Measurements from ENCODE around the gene PFDN1.

Gene PFDN1

DNA sequence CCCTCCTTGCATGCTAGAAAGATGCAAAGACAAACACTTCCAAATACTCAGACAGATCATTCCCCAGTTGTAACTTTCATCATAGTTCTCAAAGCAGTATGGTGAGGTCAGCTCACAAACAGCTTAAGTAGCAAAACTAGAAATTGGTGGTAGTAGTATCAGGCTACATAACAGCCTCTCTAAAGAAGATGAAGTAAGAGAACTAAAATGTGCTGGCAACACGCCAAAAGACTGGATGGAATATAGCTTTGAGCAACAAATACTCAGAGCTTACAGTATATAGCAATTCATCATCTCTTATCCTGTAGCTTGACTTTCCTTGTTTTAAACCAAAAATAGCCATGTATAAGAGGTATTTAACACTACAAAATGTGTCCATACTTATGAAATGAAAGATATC lies 7.5 kb downstream of the PFDN1 start:
- peak; percentile 90 for DNase-seq (ENCODE audit: low spot score)

DNA sequence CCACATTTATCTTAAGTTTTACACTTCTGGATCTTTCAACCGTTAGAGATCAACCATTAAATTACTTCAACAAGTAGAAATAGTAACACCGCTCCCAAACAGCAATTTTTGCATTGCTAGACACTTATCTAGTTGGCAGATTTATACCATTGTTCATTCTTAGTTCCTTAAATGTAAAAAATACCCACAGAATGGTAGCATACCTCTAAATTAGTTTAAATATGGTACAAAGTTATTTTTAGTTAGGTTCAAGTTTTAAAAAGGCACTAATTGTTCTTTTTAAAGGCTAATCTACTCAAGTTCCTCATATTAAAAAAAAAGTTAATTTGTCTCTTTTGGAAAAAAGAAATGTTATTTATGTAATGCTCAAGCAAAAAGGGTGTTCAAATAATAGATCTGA lies 8.1 kb downstream of the PFDN1 start:
- DNase-seq (ENCODE audit: low spot score) = no peak

DNA sequence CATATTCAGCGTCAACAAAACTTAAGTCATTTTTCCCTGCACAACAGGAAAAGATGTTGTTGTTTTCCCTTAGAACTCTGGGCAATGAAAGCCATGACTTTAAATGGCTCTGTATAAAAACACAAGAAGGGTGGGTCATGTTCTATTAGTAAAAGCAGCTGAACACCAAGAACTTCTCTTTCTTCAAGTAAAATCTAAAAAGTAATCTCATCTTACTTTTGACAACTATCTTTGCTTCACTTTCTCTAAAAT lies 9.1 kb downstream of the PFDN1 start:
- no peak for DNase-seq (ENCODE audit: low spot score)

DNA sequence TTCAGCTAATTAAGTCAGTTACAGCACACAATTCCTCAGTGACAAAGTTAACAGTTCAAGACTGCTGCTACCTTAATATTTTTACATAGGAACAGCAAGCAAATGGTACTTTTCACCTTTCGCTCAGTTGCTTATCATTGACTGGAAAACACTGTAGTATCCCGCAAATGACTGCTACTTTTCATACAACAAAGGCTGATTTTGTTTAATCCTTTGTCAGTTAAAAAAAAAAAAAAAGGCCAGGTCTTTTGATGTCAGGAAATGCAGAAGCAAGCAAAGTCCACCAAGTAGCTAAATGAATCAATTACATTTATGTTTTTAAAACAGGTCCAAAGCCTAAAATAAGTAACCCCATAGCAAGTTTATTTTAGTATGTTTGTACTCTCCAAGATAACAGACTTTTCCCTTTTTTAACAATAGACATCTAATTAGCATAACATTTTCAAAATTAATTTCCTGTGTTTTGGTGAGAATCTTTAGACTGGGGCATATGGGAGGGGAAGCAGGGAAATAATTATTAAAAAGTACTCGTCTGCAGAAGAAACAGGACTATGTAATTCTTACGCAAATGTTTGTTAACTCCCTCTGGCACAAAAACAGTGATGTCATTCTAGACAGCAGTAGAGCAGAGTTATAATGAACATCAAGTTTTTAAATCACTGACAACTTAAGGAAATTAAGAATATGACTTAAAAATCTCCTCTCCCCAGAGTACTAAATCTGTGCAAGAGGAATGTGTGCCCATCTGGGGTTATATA lies 9.6 kb downstream of the PFDN1 start:
- no peak for DNase-seq (ENCODE audit: low spot score)

DNA sequence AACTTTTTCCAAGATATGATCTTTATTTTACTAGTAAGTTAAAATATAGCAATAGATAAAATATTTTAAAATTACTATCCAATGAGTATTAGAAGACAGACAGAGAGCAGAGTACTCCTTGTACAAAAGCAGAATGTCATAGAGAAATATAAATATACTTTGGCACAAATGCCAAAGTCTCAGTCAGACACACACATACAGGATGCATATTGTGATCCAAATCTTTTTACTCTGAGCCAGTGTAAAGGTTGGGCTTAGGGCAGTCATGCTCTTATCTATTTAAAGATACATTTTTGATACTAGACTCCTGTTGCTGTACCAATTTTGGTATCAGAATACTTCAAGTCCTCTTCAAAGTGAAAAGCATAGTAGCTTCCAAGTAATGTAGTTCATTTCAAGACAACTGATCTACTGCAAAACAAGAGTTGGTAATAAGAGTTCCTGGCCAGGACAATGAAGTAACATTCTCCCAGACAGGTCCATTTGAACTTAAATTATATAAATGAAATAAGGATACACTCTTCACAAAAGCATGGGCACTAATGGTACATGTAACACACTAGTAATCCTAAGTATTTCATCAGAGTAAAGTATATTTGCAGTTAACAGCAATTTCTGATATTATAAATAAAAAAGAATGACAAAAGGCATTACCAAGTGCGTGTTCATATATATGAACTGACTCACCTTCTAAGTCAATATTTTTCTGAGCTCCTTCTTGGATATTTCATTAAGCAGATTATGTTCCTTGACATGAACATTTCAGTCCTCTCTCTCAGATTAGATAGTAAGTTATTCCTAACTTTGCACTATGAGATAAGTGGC lies 10.5 kb downstream of the PFDN1 start:
- no peak for DNase-seq (ENCODE audit: low spot score)

DNA sequence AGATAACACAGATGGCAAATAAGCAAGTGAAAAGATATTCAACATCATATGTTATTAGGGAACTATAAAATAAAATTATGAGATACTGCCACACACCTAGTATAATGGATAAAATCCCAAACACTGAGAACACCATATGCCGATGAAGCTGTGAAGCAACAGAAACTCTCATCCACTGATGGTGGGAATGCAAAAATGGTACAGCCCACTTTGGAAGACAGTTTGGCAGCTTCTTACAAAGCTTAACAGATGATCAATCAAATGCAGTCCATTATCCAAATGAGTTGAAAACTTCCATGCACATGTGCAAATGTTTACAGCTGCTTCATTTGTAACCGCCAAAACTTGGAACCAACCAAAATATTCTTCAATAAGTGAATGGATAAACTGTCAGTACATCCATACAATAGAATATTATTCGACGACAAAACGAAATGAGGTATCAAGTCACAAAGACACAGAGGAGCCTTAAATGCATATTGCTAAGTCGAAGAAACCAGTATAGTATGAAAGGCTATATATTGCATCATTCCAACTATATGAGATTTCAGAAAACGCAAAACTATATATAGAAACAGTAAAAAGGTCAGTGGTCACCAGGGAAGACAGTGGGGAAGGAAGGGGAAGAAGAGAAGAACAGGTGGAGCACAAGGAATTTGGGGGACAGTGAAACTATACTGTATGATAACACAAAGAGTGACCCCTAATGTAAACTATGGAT lies 14.9 kb downstream of the PFDN1 start:
- no peak for DNase-seq (ENCODE audit: low spot score)

DNA sequence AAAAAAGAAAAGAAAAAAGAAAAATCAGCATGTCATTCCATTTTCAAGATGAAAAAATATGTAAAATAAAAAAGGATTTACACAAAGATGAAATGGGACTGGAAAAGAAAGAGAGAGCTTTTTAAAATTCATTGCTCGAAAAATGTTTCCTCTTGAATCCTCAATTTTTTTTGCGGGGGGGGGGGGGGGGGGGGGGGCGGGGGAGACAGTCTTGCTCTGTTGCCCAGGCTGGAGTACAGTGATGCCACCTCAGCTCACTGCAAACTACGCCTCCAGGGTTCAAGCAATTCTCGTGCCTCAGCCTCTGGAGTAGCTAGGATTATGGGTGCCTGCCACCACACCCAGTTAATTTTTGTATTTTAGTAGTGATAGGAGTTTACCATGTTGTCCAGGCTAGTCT lies 16.5 kb downstream of the PFDN1 start:
- DNase-seq (ENCODE audit: low spot score) = no peak

DNA sequence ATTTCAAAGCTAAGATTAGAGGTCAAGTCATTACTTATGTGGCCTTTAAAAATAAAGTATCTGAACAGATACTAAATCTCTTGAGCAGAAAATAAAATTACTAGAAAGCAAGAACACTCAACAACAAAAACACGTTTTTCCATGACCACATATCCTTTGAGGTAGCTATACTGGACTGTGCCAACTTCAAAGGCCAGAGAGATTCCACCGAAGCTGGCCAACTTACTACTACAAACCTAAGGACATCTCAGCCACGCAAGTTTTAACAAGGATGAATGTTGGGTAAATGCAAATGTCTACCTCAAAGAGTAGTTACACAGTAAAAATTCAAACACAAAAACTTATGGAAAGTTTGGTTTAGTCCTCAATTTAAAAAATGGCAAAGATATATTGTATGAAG lies 18.9 kb downstream of the PFDN1 start:
- DNase-seq (ENCODE audit: low spot score) = no peak

DNA sequence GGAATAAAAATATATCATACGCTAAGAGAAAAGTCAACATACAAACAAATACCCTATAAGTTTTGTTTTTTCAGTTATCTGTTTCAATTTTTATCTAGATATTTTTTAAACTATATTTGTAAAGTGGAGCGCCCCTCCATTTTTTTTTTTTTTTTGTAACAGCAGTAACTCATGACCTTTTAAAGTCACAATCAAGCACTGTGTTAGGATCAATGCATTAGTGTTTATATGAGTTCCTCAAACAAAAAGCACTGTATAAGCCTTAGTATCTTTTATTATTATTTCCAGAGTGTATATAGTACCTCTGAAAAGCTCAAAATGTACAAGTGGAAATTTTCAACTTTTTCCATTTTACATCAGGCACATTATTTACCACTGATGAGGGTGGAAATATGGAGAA lies 20.6 kb downstream of the PFDN1 start:
- no peak for DNase-seq (ENCODE audit: low spot score)

DNA sequence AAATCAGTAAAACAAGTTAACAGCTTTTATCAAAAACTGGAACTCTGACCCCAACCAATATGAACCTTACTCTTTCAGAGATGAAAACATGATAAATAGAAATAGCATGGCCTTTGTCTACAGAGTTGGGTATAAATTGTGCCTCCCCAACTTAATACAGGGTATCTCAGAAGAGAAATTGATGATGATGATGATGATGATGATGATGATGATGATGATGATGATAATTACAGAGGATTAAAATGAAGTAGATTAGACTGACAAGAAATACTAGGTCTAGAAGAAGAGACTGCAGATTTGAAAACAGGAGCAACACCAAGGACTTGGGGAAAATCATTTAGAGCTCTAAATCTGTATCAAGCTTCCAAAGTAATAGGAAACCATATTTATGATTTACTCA lies 27.1 kb downstream of the PFDN1 start:
- no peak for DNase-seq (ENCODE audit: low spot score)

DNA sequence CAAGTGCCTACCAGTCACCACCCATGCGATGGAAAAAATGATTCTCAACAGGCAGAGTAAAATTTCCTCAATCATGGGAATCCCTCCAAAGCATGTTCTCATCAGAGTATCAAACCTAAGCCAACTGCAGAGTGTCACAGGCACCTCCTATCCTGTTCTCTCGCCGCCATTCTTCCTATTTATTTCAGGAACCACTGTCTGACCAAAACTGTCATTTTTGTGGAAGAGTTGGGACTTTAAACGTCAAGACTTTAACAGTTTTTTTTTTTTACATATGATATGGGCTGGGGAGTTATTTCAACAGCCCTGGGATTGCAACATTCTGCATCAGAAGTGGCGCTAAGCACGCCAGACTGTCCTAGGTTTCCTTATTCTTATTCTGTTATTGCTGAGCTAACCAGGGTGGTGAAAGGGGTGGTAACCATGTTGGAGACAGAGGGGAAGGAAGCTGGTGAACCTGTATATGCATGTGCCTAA lies 29.5 kb downstream of the PFDN1 start:
- no peak for DNase-seq (ENCODE audit: low spot score)

DNA sequence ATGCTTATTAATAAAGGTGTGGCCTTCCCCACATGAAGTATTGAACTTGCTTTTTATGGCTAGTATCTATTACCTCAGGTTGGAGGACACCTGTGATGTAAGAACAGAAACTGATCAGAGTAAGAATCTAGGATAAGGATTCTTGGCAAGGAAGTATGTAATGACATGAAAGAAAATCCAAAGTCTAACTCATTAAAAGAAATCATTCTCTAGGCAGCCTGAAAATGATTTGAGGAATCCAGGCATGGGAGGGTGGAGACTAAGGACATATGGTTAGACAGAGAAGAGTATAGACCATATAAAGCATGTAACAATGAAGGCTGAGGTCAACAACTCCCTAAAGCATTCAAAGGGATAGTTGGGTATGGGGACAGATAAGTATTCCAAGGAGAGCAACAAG lies 32.9 kb downstream of the PFDN1 start:
- DNase-seq (ENCODE audit: low spot score) = no peak

DNA sequence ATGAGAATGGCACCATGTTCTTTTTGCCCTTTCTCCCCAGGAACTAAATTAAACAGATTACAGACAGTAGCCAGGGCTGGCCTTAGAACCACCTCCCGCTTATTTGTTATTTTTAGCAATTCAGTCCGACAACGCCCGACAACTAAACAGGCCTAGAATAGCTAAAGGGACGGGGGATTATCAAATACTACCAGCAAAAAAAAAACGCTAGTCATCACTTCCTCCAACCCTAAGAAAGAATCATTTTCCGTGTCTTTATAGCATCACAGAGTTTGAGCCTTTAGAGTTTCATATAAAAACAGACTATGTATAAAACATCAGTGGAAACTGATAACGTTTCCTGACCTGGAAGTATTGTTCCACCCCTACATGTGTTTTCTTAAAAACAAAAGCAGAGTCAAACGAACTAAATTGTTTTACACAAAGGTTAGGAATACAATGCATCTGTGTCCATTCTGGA lies 35.3 kb downstream of the PFDN1 start:
- peak; percentile 49 for DNase-seq (ENCODE audit: low spot score)

DNA sequence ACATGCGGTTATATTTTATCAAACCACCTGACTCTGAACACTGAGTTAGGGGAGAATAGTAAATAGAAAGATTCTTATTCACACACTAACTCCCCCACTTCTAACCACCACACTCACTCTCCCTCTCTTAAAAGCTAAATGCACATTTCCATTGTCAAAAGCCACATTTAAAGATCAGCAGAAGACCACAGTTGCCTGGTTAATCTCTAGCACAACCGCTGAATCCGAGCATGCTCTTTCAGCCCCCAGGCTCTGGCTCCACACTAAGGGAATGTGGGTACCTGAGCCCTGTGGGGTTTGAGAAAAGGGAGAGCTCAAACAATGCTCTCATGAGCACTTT lies 35.7 kb downstream of the PFDN1 start:
- DNase-seq (ENCODE audit: low spot score) = no peak

DNA sequence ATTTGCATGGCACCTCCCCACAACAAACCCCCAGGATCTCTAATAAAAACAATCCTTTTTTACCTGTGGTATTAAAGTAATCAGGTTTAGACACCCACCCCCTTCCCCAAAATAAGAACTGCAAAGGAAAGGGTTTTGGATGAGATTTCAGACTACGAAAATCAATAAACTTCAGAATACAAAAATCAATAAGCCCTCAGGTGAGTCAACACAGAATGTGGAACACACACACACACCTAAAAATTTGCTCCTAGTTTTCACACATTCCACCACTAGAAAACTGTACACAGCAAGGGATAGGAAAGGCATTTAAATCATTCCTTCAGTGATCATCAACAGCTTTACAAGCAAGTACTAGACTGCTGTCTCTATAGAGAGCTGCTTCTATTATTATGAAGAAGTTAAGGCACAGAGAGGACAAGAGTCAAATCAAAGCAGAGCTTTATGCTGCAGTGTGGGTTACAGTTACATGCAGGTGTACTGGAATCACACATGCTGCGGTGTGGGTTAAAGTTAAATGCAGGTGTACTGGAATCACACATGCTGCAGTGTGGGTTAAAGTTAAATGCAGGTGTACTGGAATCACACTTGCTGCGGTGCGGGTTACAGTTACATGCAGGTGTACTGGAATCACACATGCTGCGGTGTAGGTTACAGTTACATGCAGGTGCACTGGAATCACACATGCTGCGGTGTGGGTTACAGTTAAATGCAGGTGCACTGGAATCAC lies 36.3 kb downstream of the PFDN1 start:
- DNase-seq (ENCODE audit: low spot score) = no peak

DNA sequence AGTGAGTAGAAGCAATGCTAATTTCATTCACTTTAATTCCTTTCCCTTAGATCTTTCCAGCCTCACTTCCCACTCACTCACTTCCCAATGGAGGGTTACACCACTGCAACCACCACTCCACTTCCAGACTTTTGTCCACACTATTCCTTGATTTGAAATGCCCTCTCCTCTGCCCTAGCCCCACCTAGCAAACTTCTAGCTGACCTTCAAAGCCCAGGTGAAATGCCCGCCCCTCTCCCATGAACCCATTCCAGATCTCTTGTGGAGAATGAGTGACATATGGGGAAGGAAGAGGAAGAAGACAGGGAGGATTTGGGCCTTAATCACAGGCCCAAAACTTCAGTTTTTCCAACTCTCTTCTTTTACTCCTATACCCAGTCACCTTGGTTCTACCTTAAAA lies 37.1 kb downstream of the PFDN1 start:
- no peak for DNase-seq (ENCODE audit: low spot score)

DNA sequence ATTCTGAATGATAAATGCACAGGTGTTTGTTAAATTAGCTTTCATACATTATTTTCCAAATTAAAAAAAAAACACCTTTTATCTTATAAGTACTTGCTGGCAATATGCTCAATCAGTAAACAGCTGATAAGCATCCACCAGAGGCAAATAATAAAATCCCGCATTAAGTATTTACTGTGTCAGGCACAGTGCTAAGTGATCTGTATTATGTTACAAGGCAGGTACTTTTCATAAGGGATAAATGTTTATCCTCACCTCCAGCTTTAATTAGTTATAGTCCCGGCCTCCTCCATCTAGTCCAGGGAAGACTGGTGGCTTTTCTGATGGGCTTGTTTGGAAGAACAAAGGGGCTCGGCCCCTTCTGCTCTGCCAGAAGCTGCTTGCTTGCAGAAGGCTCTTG lies 40.1 kb downstream of the PFDN1 start:
- no peak for DNase-seq (ENCODE audit: low spot score)

DNA sequence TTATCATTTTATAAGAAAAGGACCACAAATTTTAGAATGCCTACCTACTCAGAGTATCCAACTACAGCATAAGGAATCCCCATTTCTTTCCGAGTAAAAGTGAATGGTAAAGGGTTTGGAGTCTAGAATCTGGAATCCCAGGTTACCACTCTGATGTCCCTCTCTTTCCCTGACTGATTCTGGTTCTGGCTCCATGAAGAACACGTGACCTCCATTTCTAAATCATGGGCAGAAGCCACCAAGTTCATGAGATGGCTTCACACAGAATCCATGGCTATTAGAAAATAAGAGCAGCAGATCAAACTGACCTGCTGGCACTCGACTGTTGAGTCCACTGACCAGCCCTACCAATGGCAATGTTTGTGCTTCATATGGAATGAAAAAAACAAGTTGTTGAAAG lies 40.7 kb downstream of the PFDN1 start:
- DNase-seq (ENCODE audit: low spot score) = no peak

DNA sequence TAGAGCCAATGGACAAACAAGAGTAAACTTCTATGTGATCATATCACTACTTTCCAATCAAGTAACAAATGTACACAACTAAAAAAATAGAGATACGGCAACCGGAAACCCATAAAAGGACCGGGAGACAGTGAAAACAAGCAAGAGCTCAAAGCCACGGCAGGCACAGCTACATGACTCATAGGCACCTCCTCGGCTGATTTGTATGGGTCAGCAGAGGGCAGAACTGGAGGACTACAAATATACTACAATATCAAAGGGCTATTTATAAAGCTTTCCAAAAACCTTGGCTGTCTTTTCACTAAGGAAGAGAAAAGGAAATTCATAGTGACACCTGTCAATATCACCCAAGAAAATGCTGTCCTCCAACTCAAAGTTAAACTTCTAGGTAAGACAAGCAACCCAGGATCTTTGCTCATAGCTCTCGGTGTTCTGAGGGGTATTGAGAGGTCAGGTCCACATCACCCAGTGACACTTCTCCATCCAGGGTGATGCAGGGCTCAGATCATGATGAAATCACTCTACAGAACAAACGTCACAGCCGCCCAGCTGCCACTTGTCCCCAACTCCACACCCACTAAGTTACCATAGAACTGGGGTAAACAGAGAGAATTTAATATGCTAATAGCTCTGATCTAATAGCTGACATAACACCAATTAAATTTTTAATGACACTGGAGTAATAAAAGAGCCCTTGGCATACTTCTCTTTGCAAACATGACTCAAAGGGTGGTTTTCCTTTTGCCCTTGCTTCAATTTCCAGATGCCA lies 41.3 kb downstream of the PFDN1 start:
- DNase-seq (ENCODE audit: low spot score) = peak; percentile 68

DNA sequence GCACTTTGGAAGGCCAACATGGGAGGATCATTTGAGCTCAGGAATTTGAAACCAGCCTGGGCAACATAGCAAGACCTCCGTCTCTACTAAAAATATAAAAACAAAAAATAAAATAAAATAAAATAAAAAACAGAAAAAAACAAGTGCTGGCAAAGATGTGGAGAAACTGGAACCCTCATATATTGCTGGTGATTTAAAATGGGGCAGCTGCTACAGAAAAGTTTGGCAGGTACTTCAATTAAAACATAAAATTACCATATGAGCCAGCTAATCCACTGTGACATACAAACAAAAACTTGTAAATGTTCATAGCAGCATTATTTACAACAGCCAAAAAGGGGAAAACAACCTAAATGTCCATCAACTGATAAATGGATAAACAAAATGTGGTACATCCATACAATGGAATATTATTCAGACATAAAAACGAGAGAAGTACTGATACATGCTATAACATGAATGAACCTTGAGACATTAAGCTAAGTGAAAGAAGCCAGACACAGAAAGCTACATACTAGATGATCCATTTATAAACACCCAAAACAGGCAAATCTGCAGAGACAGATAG lies 42.7 kb downstream of the PFDN1 start:
- no peak for DNase-seq (ENCODE audit: low spot score)

DNA sequence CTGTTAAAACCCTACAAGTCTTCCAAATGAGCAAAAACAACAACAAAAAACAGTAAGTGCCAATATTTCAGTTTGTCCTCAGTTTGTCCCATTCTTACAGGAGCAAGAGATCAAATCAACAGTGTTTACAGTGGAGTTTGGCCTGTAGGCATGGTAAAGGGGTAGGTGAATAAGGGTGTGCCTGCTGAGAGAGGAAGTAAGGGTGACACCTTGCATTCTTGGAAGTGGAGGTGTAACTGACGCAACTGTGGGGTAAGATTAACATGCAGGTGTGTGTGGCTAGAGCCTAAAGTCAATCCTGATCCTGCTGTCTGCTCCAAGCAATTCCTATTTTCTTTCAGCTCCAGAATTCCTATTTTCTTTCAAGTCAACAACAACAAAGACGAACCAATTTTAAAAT lies 43.4 kb downstream of the PFDN1 start:
- no peak for DNase-seq (ENCODE audit: low spot score)
